ENCODE results near the gene OR51I2.

The OR51I2 gene

DNA sequence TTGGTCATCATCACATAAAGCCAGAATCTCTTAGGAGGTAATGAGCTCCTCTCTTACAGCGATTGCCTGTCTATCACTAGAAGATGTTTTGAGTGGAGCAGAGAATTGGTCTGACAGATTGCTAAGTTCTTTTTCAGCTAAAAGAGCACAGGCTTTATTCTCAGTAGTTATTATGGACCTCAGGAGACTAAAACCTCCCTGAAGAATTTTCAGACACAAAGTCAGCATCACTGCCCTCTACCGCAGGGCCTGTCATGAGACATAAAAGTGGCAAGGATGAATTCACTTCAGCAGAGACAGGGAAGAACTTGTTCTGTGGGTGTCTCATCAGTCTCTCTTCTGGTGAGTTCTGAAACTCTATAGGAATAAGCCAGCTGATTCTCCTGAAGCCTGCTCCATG is at the start of gene OR51I2:
TSS of gene OR51I2 (plus strand) at position 301 of the 400 bp plus-strand sequence. CDS start 4,166 bp downstream, outside the sequence.
- DNase-seq = no peak

GRCh38 chr11:5405173-5405572 is 44.0 kb upstream of the OR51I2 start:
- no peak for DNase-seq

- no peak for DNase-seq
Measured at GRCh38 chr11:5420993-5421392, 28.1 kb upstream of the OR51I2 start.

DNA sequence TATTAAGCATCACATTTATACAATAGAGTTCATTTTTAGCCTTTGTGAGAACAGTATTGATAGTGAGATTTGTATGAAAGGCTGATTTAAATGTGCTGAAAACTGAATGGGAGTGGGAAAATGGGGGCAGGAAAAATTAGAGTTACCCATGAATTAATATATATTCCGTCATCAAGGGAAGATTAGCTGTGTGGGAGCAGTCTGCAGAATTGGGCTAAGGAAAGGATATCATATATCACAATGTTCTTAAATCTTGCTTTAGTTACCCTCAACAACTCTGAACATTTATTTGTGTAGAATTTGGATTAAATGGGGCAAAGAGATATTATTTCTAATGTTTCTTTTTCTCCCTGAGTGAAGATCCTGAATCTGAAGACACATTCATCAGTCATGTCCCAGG is 27.3 kb upstream of the OR51I2 start, which contains the start of gene OR51Q1:
TSS of gene OR51Q1 (plus strand) at position 301 of the 400 bp plus-strand sequence. CDS start at position 391, 90 bp downstream.
- no peak for DNase-seq

- no peak for DNase-seq
Measured at GRCh38 chr11:5423131-5423530, 26.0 kb upstream of the OR51I2 start.

DNA sequence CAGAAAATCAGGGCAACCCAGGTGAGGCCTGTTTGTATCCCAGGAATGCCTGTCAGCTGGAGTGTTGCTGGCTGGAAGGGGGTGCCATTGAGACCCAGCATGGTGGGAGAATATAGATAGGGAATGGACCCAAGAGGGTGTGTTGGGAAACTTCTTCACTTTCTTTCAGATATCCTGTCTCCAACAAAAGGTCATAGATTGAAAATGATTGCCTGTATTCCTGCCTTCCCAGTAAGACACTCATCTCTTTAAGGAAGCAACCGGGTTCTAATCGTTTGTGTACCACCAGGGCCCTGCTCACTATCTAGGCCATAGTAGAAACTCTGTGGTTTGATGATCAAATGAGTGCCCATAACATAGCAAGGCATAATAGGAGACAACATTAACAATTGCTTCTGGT is 7.7 kb upstream of the OR51I2 start, which contains the start of gene OR51I1:
TSS of gene OR51I1 (minus strand) at position 101 of the 400 bp plus-strand sequence. CDS start at position 101, 0 bp downstream.
- no peak for DNase-seq

- DNase-seq = no peak
Measured at GRCh38 chr11:5443835-5444393, 5.2 kb upstream of the OR51I2 start.

- DNase-seq = no peak
Measured at GRCh38 chr11:5449432-5449831, 309 bp downstream of the OR51I2 start.

GRCh38 chr11:5460983-5461621 is 12.0 kb downstream of the OR51I2 start:
- DNase-seq = no peak

DNA sequence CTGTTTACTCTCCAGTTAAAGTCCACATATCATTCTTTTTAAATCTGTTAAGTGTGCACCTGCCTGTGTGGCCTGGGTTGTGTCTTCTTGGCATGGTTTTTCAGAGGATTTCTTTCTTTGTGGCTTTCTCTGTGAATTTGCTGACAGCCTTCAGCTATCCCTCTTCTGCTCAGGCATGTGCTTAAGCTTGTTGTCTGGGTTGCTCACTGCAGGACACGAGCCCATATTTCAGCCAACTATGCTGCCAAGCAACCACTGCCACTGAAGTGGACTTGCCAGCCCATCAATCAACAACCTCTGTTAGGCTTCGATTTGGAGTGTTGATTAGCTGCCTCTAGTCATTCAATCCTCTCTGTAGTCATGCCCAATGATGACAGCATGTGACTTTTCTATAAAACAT is 18.4 kb downstream of the OR51I2 start:
- DNase-seq = no peak

GRCh38 chr11:5473921-5474320 is 24.8 kb downstream of the OR51I2 start:
- no peak for DNase-seq

DNA sequence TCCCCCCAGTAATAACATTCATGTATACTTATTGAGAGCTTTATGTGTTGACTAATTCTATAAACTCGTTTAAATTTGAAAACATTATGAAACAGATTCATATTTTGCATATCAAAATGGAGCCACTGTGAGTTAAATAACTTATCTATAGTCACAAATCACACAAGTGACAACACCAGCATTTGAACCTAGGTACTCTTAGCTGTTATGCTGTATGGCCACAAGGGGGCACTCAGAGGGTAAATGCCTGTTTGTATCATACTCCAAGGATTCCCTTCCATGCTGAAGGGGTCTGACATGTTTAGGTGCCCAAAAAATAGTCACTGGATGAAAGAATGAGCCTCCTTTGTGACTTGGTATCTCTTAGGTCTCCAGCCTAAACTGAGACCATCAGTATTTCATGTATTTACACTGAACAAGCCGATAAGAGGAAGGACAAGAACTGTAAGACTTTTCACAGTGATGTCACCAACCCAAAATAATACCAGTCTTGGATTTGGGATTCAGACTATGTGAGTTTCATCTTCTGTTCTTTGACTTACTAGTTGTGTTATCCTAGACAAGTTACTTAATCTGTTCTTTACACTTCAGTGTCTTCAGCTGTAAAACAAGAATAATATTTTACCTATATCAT is 27.2 kb downstream of the OR51I2 start:
- DNase-seq = peak; percentile 21 to 24

GRCh38 chr11:5486003-5486402 is 36.9 kb downstream of the OR51I2 start:
- DNase-seq = no peak

GRCh38 chr11:5486421-5486820 is 37.3 kb downstream of the OR51I2 start:
- DNase-seq = no peak

GRCh38 chr11:5488385-5488784 is 39.3 kb downstream of the OR51I2 start, which contains the start of gene OR52D1:
Gene OR52D1, plus strand, starts transcription at chr11:5488685. Its CDS starts 22 bp downstream, at chr11:5488707.
- DNase-seq = no peak

DNA sequence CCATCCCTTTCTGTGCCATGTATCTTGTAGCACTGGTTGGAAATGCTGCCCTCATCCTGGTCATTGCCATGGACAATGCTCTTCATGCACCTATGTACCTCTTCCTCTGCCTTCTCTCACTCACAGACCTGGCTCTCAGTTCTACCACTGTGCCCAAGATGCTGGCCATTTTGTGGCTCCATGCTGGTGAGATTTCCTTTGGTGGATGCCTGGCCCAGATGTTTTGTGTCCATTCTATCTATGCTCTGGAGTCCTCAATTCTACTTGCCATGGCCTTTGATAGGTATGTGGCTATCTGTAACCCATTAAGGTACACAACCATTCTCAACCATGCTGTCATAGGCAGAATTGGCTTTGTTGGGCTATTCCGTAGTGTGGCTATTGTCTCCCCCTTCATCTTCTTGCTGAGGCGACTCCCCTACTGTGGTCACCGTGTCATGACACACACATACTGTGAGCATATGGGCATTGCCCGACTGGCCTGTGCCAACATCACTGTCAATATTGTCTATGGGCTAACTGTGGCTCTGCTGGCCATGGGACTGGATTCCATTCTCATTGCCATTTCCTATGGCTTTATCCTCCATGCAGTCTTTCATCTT is 39.8 kb downstream of the OR51I2 start:
- no peak for DNase-seq

GRCh38 chr11:5489576-5490357 is 40.6 kb downstream of the OR51I2 start:
- DNase-seq = no peak

DNA sequence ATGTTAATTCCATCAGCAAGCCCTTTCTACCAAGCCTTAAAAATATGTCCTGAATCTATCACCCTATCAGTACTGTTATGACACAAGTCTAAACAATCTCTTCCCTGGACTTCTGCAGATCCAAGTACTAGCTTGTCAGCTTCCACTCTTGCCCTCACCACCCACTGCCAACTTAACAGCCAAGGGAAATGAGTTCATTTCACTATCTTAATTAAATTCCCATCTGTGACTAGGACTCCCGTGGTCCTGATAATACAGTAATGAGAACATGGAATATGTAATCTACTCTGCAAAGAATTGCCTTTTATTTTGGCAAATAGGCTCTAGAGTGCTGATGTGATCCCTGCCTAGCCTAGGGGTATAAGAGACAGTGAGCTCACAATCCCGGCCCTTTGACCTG is 50.5 kb downstream of the OR51I2 start:
- no peak for DNase-seq

GRCh38 chr11:5500393-5500801 is 51.3 kb downstream of the OR51I2 start:
- DNase-seq = no peak

DNA sequence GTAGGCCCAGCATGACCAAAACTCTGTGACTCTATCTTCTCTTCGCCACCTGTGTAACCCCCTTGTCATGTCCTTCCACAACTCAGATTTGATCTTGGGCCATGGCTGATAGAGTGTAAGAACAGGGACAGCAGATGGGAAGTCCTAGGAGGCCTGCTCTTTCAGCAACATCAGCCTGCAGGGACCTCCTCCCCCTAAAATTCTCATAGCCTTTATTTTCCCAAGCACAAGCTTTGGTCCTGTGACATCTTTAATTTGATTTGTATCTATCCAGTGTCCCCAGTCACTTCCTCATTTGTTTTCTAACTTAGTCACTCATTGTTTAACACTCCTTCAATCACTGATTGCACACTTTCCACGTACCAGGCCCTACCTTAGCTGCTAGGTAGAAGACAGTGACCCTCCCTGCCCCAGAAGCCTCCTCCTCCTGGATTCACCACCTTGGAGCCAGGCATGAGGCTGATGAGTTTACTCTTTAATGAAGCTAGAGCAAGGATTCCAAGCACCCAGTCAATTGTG is 55.3 kb downstream of the OR51I2 start:
- no peak for DNase-seq

DNA sequence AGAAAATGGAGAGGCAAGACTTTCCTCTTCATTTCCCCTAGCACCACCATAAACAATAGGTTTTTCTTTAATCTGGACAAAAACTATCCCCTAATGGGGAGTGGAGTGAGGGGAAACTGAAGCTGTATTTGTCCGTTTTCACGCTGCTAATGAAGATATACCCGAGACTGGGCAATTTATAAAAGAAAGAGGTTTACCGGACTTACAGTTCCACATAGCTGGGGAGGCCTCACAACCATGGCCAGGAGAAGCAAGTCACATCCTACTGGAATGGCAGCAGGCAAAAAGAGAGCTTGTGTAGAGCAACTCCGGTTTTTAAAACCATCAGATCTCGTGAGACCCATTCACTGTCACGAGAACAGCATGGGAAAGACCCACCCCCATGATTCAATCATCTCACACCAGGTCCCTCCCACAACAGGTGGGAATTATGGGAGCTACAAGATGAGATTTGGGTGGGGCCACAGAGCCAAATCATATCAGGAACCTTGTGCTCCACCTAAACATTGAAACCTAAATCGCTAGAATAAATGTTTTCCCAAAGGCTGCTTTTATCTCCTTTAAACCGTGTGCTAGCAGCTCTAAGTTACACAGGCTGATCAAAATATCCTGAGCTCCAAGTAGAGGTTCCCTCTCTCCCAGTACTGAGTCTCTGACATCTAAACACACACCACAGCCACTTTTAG is 56.4 kb downstream of the OR51I2 start:
- no peak for DNase-seq

All from stimulated activated CD4-positive, alpha-beta T cell treated with anti-CD3 and anti-CD28 coated beads, Interleukin-2, amount 100 ng/mL, for 48 hours (primary cell).